ENCODE results near the gene LAMA2.

LAMA2 gene

DNA sequence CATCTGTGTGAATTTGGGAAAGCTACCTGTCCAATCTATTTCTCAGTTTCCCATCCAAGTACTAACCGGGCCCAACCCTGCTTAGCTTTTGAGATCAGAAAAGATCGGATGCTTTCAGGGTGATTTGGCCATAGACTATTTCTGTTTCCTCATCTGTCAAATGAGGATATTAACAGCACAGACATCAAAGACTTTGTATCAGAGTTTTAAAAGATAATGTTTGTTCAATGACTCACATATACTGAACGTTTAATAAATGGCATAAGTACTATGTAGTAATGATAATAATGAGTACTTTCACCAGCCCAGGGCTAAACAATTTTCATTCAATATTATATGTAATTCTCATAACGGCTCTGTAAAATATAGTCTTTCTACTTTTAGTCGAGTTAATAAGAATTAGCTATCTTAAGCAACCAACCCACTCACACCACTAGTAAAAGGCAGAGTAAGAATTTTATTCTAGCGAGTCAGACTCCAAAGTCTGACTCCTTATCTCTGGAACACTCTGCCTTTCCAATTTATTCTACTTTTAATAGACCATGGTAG, 610.5 kb downstream of the LAMA2 start:
- Histone ChIP-seq H3K27ac (no peak overlapping the region), H3K4me1 (ENCODE audit: control insufficient read depth in 1 of 2, insufficient read depth in 1 of 2, low read depth in 1 of 2, low read length in 1 of 2) (peaks cover 11 to 16% of the 10 kb centered on the region in 2 experiments)

DNA sequence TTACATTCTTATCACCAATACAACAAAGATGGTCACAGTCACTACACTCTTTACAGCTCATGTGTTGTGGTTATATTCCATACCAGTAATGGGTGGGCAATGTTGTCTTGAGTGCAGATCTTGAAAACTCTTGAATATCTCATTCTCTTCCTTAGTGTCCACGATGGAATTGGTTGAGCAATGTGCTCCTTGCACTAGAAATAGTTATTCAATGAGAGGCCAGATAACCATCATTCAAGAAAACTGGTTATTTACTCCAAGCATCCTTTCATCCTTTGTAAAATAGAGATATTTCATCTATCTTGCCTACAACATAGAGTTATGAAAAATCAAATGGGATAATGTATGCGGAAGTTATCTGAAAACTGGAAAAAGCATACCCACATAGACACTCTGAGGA, 611.2 kb downstream of the LAMA2 start:
- H3K27me3 ChIP-seq = no peaks in the 10 kb centered on the region
- H3K9me3 ChIP-seq = no peaks in the 10 kb centered on the region
- TF ChIP-seq CTCF (IDR thresholded peaks at IDR 0.05) = no peak
- H3K27ac ChIP-seq = no peak overlapping the region
- no peak overlapping the region for H3K4me3 ChIP-seq (ENCODE audit: low read depth in 1 of 2, low read length in 1 of 2)
- H3K4me1 ChIP-seq (ENCODE audit: control insufficient read depth in 1 of 2, insufficient read depth in 1 of 2, low read depth in 1 of 2, low read length in 1 of 2) = peaks cover 11 to 20% of the 10 kb centered on the region in 2 experiments
- H3K36me3 ChIP-seq = no peaks in the 10 kb centered on the region

More for the DNA sequence above, 610.5 kb downstream of the LAMA2 start:
- Histone ChIP-seq H3K36me3 (no peaks in the 10 kb centered on the region), H3K27me3 (no peaks in the 10 kb centered on the region), H3K4me3 (ENCODE audit: low read depth in 1 of 2, low read length in 1 of 2) (no peak overlapping the region), H3K9me3 (no peaks in the 10 kb centered on the region)
- TF ChIP-seq CTCF (IDR thresholded peaks at IDR 0.05) = no peak

DNA sequence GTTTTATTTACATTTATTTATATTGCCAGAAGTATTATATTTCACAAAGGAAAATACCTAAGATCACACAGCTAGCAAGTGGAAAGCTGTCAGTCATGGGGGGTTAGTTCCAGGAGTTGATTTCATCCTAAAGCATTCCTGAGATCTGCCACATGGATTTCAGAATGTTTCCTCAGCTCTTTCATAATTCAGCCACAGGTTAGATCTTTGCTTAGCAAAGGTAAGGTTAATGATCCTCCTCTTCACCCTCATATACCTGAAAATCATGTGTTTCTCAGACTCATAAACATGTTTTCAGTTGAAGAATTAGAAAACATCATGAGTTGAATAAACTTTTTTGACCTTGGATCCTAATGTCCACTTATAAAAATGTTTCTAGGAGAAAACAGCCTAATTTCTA, 611.6 kb downstream of the LAMA2 start:
- Histone ChIP-seq H3K9me3 (no peaks in the 10 kb centered on the region), H3K27me3 (no peaks in the 10 kb centered on the region), H3K36me3 (no peaks in the 10 kb centered on the region), H3K27ac (no peak overlapping the region), H3K4me3 (ENCODE audit: low read depth in 1 of 2, low read length in 1 of 2) (no peak overlapping the region), H3K4me1 (ENCODE audit: control insufficient read depth in 1 of 2, insufficient read depth in 1 of 2, low read depth in 1 of 2, low read length in 1 of 2) (peaks cover 11 to 20% of the 10 kb centered on the region in 2 experiments)
- TF ChIP-seq CTCF (IDR thresholded peaks at IDR 0.05) = no peak

DNA sequence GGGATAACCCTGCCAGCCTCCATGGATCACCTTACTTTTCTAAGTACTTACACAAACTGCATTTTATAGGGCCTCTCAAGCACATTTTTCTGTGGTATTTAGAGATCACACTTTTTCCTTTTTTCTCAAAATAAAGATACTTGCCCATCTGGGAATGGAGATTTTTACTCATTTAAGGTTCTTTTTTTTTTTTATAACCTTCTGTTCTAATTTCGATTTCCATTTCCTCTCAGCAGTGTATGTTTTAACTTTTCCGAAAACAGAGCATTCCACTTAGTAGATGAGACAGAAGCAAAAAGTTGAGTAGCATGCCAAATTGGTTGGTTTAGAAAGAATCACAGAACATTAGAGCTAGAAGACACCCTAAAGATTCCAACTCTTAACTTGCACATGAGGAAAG, 612.7 kb downstream of the LAMA2 start:
- Histone ChIP-seq H3K9me3 (no peaks in the 10 kb centered on the region), H3K4me1 (ENCODE audit: control insufficient read depth in 1 of 2, insufficient read depth in 1 of 2, low read depth in 1 of 2, low read length in 1 of 2) (peaks cover 3 to 13% of the 10 kb centered on the region in 2 experiments)

DNA sequence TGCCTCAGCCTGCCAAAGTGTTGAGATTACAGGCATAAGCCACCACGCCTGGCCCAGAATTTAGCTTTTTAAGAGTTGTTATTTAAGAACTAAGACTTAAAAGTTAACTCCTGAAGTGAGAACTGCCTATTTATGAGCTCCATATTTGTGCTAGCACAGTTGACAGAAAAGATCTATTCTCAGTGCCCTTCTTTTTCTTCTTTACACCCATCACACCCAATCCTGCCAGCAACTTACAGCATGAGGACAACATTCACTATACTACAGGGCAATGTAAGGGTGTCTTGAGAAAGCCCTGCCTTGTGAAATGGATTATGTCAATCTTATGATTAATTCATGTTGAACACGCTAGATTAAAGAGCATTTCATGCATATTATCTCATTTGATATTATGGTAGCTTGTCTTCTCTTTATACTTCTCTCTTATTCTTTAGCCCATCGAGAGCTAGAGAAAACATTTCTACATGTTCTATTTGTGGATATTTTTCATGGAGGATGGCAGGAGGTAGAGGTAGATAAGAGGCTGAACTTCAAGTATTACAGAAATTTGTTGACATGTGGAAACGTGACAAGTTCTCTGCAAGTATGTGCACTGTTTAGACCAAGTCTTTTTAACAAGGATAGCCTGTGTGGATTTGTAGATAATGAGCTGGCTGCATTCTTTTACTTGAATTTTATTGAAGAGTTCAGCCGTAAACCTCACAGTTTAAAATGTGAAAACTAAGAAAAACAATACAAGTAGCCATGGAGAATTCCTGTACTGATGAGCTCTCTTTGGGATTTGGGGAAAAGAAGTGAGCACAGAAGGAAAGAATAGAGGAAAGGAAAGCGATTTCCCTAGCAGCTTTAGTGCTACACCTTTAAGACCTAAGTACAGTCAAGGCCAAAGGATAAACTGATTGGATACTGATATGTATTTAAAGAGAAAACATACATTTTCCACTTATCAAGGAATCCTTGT, 614.8 kb downstream of the LAMA2 start:
- Histone ChIP-seq H3K36me3 (no peaks in the 10 kb centered on the region), H3K4me1 (ENCODE audit: control insufficient read depth in 1 of 2, insufficient read depth in 1 of 2, low read depth in 1 of 2, low read length in 1 of 2) (peaks cover 0 to 4% of the 10 kb centered on the region in 2 experiments), H3K9me3 (no peaks in the 10 kb centered on the region), H3K27me3 (no peaks in the 10 kb centered on the region), H3K27ac (no peak overlapping the region), H3K4me3 (ENCODE audit: low read depth in 1 of 2, low read length in 1 of 2) (no peak overlapping the region)
- TF ChIP-seq CTCF (IDR thresholded peaks at IDR 0.05) = no peak

More for the DNA sequence above, 612.7 kb downstream of the LAMA2 start:
- no peak for TF ChIP-seq CTCF (IDR thresholded peaks at IDR 0.05)
- H3K36me3 ChIP-seq = no peaks in the 10 kb centered on the region
- no peak overlapping the region for H3K4me3 ChIP-seq (ENCODE audit: low read depth in 1 of 2, low read length in 1 of 2)
- H3K27ac ChIP-seq = no peak overlapping the region
- no peaks in the 10 kb centered on the region for H3K27me3 ChIP-seq

Data from neutrophil (primary cell).